NCI-H345 (cell line): ENCODE results near the gene FKBP4.

ENCODE experiments used
- DNase-seq: peaks from one replicate; lab custom pipeline; 2025; lab: John Stamatoyannopoulos, UW

FKBP4 gene

GRCh38 chr12:2813214-2814185 lies 18.7 kb downstream of the FKBP4 start:
- DNase-seq, result peak; percentile 38

GRCh38 chr12:2819810-2820209 lies 25.0 kb downstream of the FKBP4 start:
- no peak for DNase-seq

GRCh38 chr12:2820432-2820831 lies 25.7 kb downstream of the FKBP4 start:
- no peak for DNase-seq

GRCh38 chr12:2823483-2823882 lies 28.7 kb downstream of the FKBP4 start:
- no peak for DNase-seq

GRCh38 chr12:2824541-2824940 lies 29.8 kb downstream of the FKBP4 start:
- no peak for DNase-seq

- DNase-seq, result no peak
Measured at GRCh38 chr12:2825132-2825531, 30.4 kb downstream of the FKBP4 start.

GRCh38 chr12:2826036-2826435 lies 31.3 kb downstream of the FKBP4 start:
- DNase-seq, result no peak

GRCh38 chr12:2826721-2827515 lies 32.1 kb downstream of the FKBP4 start:
- no peak for DNase-seq

GRCh38 chr12:2829275-2829674 lies 34.5 kb downstream of the FKBP4 start:
- DNase-seq, result no peak

GRCh38 chr12:2832550-2833127 lies 37.9 kb downstream of the FKBP4 start:
- no peak for DNase-seq

GRCh38 chr12:2833327-2833726 lies 38.6 kb downstream of the FKBP4 start:
- DNase-seq, result no peak

GRCh38 chr12:2833810-2834209 lies 39.0 kb downstream of the FKBP4 start:
- DNase-seq, result no peak

- peak; percentile 46 for DNase-seq
Measured at GRCh38 chr12:2834581-2835491, 40.1 kb downstream of the FKBP4 start, which contains the start of gene NRIP2. TSS of gene NRIP2 (minus strand) at chr12:2835035. CDS start at chr12:2834983, 52 bp downstream.

GRCh38 chr12:2835691-2836403 lies 41.1 kb downstream of the FKBP4 start:
- peak; percentile 9 for DNase-seq

- DNase-seq, result no peak
Measured at GRCh38 chr12:2836574-2836973, 41.8 kb downstream of the FKBP4 start.

GRCh38 chr12:2841056-2841650 lies 46.4 kb downstream of the FKBP4 start:
- peak; percentile 32 for DNase-seq

- DNase-seq, result no peak
Measured at GRCh38 chr12:2842948-2843347, 48.2 kb downstream of the FKBP4 start.

GRCh38 chr12:2844786-2845185 lies 50.0 kb downstream of the FKBP4 start:
- no peak for DNase-seq

- DNase-seq, result no peak
Measured at GRCh38 chr12:2845280-2845679, 50.5 kb downstream of the FKBP4 start.

- DNase-seq, result no peak
Measured at GRCh38 chr12:2851931-2852330, 57.2 kb downstream of the FKBP4 start.
